A673 (cell line): ENCODE data around the gene DTWD2. TPM values are rescaled to one million over a fixed set of nuclear protein-coding genes. Genes with fewer than 3 reads are reported as not detected.

Experiments used
- BruUV-seq: library from RNA; stranded (reverse); fragments of 400-500 nt; replicated peaks from 2 replicates; lab custom pipeline; 2021; lab: Mats Ljungman, UMichigan
- CTCF ChIA-PET: fragments of 300-600 bp; sonication (Branson Sonifier 250); formaldehyde crosslinking; loops from one replicate; lab custom pipeline; 2022; ENCODE audit warnings: antibody characterized with exemption; lab: Charles Lee
- POLR2A ChIA-PET: fragments of 300-600 bp; sonication (Branson Sonifier 250); formaldehyde crosslinking; loops from one replicate; lab custom pipeline; 2022; ENCODE audit warnings: antibody characterized with exemption; ENCODE audit not compliant: low non-redundant PET; lab: Charles Lee
- DNase-seq: peaks from one replicate; pipeline ENCODE4 v3.0.0-alpha.2; 2015; ENCODE audit warnings: low spot score
- H3K27ac ChIP-seq: fragments of 200-600 bp; sonication (generic); 2 replicates; pipeline ENCODE4 v1.5.1; 2016; ENCODE audit warnings: mixed run types, low read depth, mild to moderate bottlenecking, mixed read lengths, antibody characterized with exemption, low read length; ENCODE audit not compliant: poor library complexity, severe bottlenecking
- H3K27me3 ChIP-seq: fragments of 200-600 bp; sonication (generic); replicated peaks from 2 replicates; pipeline ENCODE4 v1.6.1; 2017; ENCODE audit warnings: mixed run types, low read depth, mild to moderate bottlenecking, mixed read lengths, antibody characterized with exemption, low read length; ENCODE audit not compliant: insufficient read depth, poor library complexity
- H3K36me3 ChIP-seq: fragments of 200-600 bp; sonication (generic); 2 replicates; pipeline ENCODE4 v1.6.1; 2016; ENCODE audit warnings: mixed run types, mild to moderate bottlenecking, mixed read lengths, antibody characterized with exemption, low read length; ENCODE audit not compliant: insufficient read depth, poor library complexity, severe bottlenecking
- H3K4me1 ChIP-seq: fragments of 200-600 bp; sonication (generic); 2 replicates; pipeline ENCODE4 v1.6.1; 2017; ENCODE audit warnings: mixed run types, mild to moderate bottlenecking, mixed read lengths, antibody characterized with exemption, low read length; ENCODE audit not compliant: insufficient read depth, poor library complexity, severe bottlenecking
- H3K4me3 ChIP-seq: fragments of 200-600 bp; sonication (generic); 2 replicates; pipeline ENCODE4 v1.5.1; 2016; ENCODE audit warnings: low read depth, mixed run types, mild to moderate bottlenecking, mixed read lengths, low read length; ENCODE audit not compliant: poor library complexity, severe bottlenecking
- H3K9me3 ChIP-seq: fragments of 200-600 bp; sonication (generic); 2 replicates; pipeline ENCODE4 v1.6.1; 2016; ENCODE audit warnings: mixed run types, low read depth, mild to moderate bottlenecking, mixed read lengths, antibody characterized with exemption, low read length; ENCODE audit not compliant: poor library complexity, severe bottlenecking
- EZH2 ChIP-seq: fragments of 200-600 bp; sonication (generic); IDR thresholded peaks from 2 replicates; pipeline ENCODE4 v1.6.1; 2017; ENCODE audit warnings: borderline replicate concordance, low read depth, mild to moderate bottlenecking, mixed read lengths, antibody characterized with exemption, low read length; ENCODE audit not compliant: poor library complexity, severe bottlenecking
- intact Hi-C: fragments of 100-400 bp; cut with micrococcal nuclease; formaldehyde crosslinking; loops from one replicate; pipeline ENCODE4 v1.10.0; 2022; ENCODE audit not compliant: unreplicated experiment
- total RNA-seq: library from RNA; stranded (reverse); gene quantifications from 2 replicates; pipeline ENCODE4 v1.2.3, GENCODE V29; 2021
- TF ChIP-seq, protein P1 (sequence below): fragments of 300-800, 200-600 bp; sonication (generic); conservative IDR thresholded peaks from 2 replicates; pipeline ENCODE4 v1.5.1; 2017; ENCODE audit warnings: low read depth, mild to moderate bottlenecking, antibody characterized with exemption, low read length, moderate library complexity, mixed read lengths

DTWD2 gene
- total RNA-seq, 1 experiment from 2014 or later, result 12.1 TPM

DNA sequence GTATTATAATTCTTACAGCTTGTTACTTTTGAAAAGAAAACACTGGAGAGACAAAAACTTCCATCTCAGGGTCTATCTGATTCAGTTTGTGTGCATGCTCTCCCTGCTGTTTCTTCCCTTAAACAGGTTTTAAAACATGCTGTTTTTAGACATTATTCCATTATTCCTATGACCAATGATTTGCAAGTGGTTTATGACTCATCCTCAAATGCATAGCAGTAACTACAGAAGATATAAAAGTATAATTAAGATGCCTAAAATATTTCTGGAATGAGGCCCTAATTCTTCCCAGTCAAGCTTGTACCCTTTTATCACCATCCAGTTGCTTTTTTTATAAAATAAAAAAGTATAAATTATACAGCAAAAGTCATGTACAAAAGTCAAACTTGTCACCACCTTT is 3.7 kb downstream of the DTWD2 start:
- H3K4me3 ChIP-seq, result no peak overlapping the region
- DNase-seq, result peak; percentile 64
- no peak overlapping the region for H3K27ac ChIP-seq
- peaks cover 18% of the 10 kb centered on the region for H3K4me1 ChIP-seq
- TF ChIP-seq, protein P1, sequence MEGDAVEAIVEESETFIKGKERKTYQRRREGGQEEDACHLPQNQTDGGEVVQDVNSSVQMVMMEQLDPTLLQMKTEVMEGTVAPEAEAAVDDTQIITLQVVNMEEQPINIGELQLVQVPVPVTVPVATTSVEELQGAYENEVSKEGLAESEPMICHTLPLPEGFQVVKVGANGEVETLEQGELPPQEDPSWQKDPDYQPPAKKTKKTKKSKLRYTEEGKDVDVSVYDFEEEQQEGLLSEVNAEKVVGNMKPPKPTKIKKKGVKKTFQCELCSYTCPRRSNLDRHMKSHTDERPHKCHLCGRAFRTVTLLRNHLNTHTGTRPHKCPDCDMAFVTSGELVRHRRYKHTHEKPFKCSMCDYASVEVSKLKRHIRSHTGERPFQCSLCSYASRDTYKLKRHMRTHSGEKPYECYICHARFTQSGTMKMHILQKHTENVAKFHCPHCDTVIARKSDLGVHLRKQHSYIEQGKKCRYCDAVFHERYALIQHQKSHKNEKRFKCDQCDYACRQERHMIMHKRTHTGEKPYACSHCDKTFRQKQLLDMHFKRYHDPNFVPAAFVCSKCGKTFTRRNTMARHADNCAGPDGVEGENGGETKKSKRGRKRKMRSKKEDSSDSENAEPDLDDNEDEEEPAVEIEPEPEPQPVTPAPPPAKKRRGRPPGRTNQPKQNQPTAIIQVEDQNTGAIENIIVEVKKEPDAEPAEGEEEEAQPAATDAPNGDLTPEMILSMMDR, result no peak
- no peak for TF ChIP-seq EZH2
- H3K9me3 ChIP-seq, result no peaks in the 10 kb centered on the region
- H3K27me3 ChIP-seq, result no peaks in the 10 kb centered on the region
- intact Hi-C loops, result loop anchor here (5.0 kb wide), 3 partner anchors 338 to 758 kb away; no protein-coding TSS in a partner anchor
- ChIA-PET POLR2A (no interaction called here), CTCF (interaction anchor here (0.6 kb wide), 1 partner anchor 22 kb away, joined by 3 read pairs; no protein-coding TSS in a partner anchor)
- H3K36me3 ChIP-seq, result no peaks in the 10 kb centered on the region
- no TSS peak for BruUV-seq

DNA sequence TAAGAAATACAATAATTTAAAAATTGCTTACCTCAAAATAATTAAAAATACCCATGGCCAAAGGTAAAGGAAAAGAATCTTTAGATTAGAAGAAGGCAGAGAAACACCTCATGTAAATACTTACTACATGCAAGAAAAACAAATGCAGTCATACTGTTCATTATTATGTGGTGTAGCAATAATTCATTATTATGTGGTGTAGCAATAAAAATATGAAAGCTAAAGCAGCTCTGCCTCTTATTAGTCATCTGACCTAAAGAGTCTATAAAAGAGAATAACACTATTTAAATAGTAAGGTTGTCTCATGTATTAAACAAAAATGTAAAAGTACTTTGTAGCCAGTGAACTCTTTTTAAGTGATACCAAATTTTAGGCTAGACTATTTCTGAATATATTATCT is 6.6 kb downstream of the DTWD2 start:
- BruUV-seq, result no TSS peak
- intact Hi-C loops, result no loop called here
- no peaks in the 10 kb centered on the region for H3K27me3 ChIP-seq
- H3K4me1 ChIP-seq, result peaks cover 10% of the 10 kb centered on the region
- H3K27ac ChIP-seq, result no peak overlapping the region
- DNase-seq, result no peak
- POLR2A ChIA-PET, result no interaction called here
- no peak for TF ChIP-seq EZH2
- TF ChIP-seq, protein P1, result no peak
- CTCF ChIA-PET, result no interaction called here
- no peaks in the 10 kb centered on the region for H3K9me3 ChIP-seq
- no peaks in the 10 kb centered on the region for H3K36me3 ChIP-seq
- no peak overlapping the region for H3K4me3 ChIP-seq

DNA sequence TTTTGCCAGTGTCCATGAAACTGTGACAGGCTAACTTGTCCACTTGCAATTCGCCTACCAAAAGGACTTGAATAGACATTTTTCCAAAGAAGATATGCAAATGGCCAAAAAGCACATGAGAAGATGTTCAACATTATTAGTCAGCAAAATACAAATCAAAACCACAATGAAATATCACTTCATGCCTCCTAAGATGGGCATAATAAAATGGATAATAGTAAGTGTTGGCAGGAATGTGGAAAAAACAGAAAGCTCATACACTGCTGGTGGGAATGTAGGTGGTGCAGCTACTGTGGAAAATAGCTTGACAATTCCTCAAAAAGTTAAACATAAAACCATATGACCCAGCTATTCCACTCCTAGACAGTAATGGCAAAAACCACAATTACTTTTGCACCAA is 7.9 kb downstream of the DTWD2 start:
- Histone ChIP-seq H3K4me1 (peaks cover 10% of the 10 kb centered on the region), H3K27me3 (no peaks in the 10 kb centered on the region), H3K4me3 (no peak overlapping the region), H3K9me3 (no peaks in the 10 kb centered on the region), H3K27ac (no peak overlapping the region), H3K36me3 (no peaks in the 10 kb centered on the region)
- intact Hi-C loops, result no loop called here
- CTCF ChIA-PET, result no interaction called here
- POLR2A ChIA-PET, result no interaction called here
- no peak for TF ChIP-seq EZH2
- TF ChIP-seq, protein P1, result no peak
- DNase-seq, result no peak
- BruUV-seq, result no TSS peak
